Calu3 (cell line): Measurements from ENCODE around the gene USH2A. TPM values are rescaled to one million over a fixed set of nuclear protein-coding genes. Genes with fewer than 3 reads are reported as not detected.

Experiments used
- BruUV-seq: library from RNA; stranded (reverse); fragments of 400-500 nt; replicated peaks from 2 replicates; lab custom pipeline; 2021; lab: Mats Ljungman, UMichigan
- CTCF ChIA-PET: fragments of 300-600 bp; sonication (Branson Sonifier 250); formaldehyde crosslinking; loops from one replicate; lab custom pipeline; 2022; ENCODE audit warnings: antibody characterized with exemption; lab: Charles Lee
- DNase-seq: peaks from one replicate; pipeline ENCODE4 v3.0.0; 2022
- H3K27ac Mint-ChIP-seq: one replicate; pipeline ENCODE4 v1.8.0; 2022; ENCODE audit warnings: mixed read lengths; ENCODE audit not compliant: unreplicated experiment
- H3K27me3 Mint-ChIP-seq: one replicate; pipeline ENCODE4 v1.8.0; 2022; ENCODE audit warnings: mixed read lengths; ENCODE audit not compliant: unreplicated experiment
- H3K36me3 Mint-ChIP-seq: one replicate; pipeline ENCODE4 v1.8.0; 2022; ENCODE audit warnings: mild to moderate bottlenecking, moderate library complexity, mixed read lengths; ENCODE audit not compliant: insufficient read depth, unreplicated experiment
- H3K4me1 Mint-ChIP-seq: one replicate; pipeline ENCODE4 v1.8.0; 2022; ENCODE audit warnings: mild to moderate bottlenecking, low read depth, mixed read lengths; ENCODE audit not compliant: unreplicated experiment
- H3K4me3 Mint-ChIP-seq: one replicate; pipeline ENCODE4 v1.8.0; 2022; ENCODE audit warnings: mild to moderate bottlenecking, low read depth, moderate library complexity, mixed read lengths; ENCODE audit not compliant: unreplicated experiment
- H3K9me3 Mint-ChIP-seq: one replicate; pipeline ENCODE4 v1.8.0; 2022; ENCODE audit warnings: low read depth, mixed read lengths; ENCODE audit not compliant: unreplicated experiment
- CTCF ChIP-seq: fragments of 200-600 bp; IDR thresholded peaks from one replicate; pipeline ENCODE4 v1.8.0; 2022; ENCODE audit warnings: antibody characterized with exemption; ENCODE audit not compliant: unreplicated experiment
- intact Hi-C: fragments of 100-400 bp; cut with micrococcal nuclease; formaldehyde crosslinking; loops from one replicate; pipeline ENCODE4 v1.10.0; 2022; ENCODE audit not compliant: unreplicated experiment
- total RNA-seq: library from RNA; stranded (reverse); gene quantifications from 2 replicates; pipeline ENCODE4 v1.2.3, GENCODE V29; 2022

USH2A gene
- total RNA-seq, 1 experiment from 2014 or later, result not detected

GRCh38 chr1:216281757-216282156 is 141.5 kb downstream of the USH2A start:
- DNase-seq, result no peak
- H3K4me3 Mint-ChIP-seq, result no peak overlapping the region
- peaks cover 13% of the 10 kb centered on the region for H3K9me3 Mint-ChIP-seq
- no peaks in the 10 kb centered on the region for H3K36me3 Mint-ChIP-seq
- no peaks in the 10 kb centered on the region for H3K4me1 Mint-ChIP-seq
- BruUV-seq, result no TSS peak
- no peak for TF ChIP-seq CTCF
- CTCF ChIA-PET, result no interaction called here
- no peak overlapping the region for H3K27ac Mint-ChIP-seq
- intact Hi-C loops, result no loop called here
- no peaks in the 10 kb centered on the region for H3K27me3 Mint-ChIP-seq

GRCh38 chr1:216270086-216270773 is 153.0 kb downstream of the USH2A start:
- Mint-ChIP-seq H3K36me3 (no peaks in the 10 kb centered on the region), H3K9me3 (no peaks in the 10 kb centered on the region), H3K27ac (no peak overlapping the region), H3K4me1 (no peaks in the 10 kb centered on the region), H3K27me3 (no peaks in the 10 kb centered on the region), H3K4me3 (no peak overlapping the region)
- CTCF ChIA-PET, result no interaction called here
- DNase-seq, result no peak
- intact Hi-C loops, result no loop called here
- no peak for TF ChIP-seq CTCF
- no TSS peak for BruUV-seq

- no peak for TF ChIP-seq CTCF
- H3K27ac Mint-ChIP-seq, result no peak overlapping the region
- BruUV-seq, result no TSS peak
- DNase-seq, result no peak
- intact Hi-C loops, result no loop called here
- H3K4me3 Mint-ChIP-seq, result no peak overlapping the region
- H3K4me1 Mint-ChIP-seq, result no peaks in the 10 kb centered on the region
- no peaks in the 10 kb centered on the region for H3K27me3 Mint-ChIP-seq
- peaks cover 2% of the 10 kb centered on the region for H3K9me3 Mint-ChIP-seq
- no peaks in the 10 kb centered on the region for H3K36me3 Mint-ChIP-seq
- CTCF ChIA-PET, result no interaction called here
Measured at GRCh38 chr1:216261631-216262030, 161.6 kb downstream of the USH2A start.

- H3K4me1 Mint-ChIP-seq, result no peaks in the 10 kb centered on the region
- H3K4me3 Mint-ChIP-seq, result no peak overlapping the region
- no peaks in the 10 kb centered on the region for H3K27me3 Mint-ChIP-seq
- BruUV-seq, result no TSS peak
- DNase-seq, result no peak
- intact Hi-C loops, result no loop called here
- peaks cover 2% of the 10 kb centered on the region for H3K9me3 Mint-ChIP-seq
- no peak overlapping the region for H3K27ac Mint-ChIP-seq
- no peak for TF ChIP-seq CTCF
- CTCF ChIA-PET, result no interaction called here
- H3K36me3 Mint-ChIP-seq, result no peaks in the 10 kb centered on the region
Measured at GRCh38 chr1:216258856-216259255, 164.4 kb downstream of the USH2A start.
